H1 (cell line): ENCODE data around the gene TOR4A. TPM values are rescaled to one million over a fixed set of nuclear protein-coding genes. Genes with fewer than 3 reads are reported as not detected.
A peak's percentile ranks its signal among the peaks of the same experiment; 100 is the strongest.

ENCODE experiments used
- CTCF ChIA-PET: fragments of 300-600 bp; sonication (Branson Sonifier 250); formaldehyde crosslinking; loops from one replicate; lab custom pipeline; 2021; ENCODE audit not compliant: partially characterized antibody; lab: Charles Lee
- POLR2A ChIA-PET: fragments of 300-600 bp; sonication (Branson Sonifier 250); formaldehyde crosslinking; loops from one replicate; lab custom pipeline; 2021; ENCODE audit warnings: inconsistent platforms; ENCODE audit not compliant: partially characterized antibody; lab: Charles Lee
- DNase-seq, 2 experiments: peaks; one replicate each; pipeline versions ENCODE4 v3.0.0 to v3.0.0-alpha.2; 2010 to 2022; ENCODE audit warnings: low spot score in 2 of 2, low read depth in 1 of 2, mixed read lengths in 1 of 2
- FAIRE-seq: peaks from 2 replicates; lab custom pipeline; 2011; peaks lifted over from hg19 to GRCh38; lab: Jason Lieb, UNC
- H2AFZ ChIP-seq: 2 replicates; pipeline ENCODE4 v1.8.1; 2012; ENCODE audit warnings: low read length, inconsistent platforms
- H2AK5ac ChIP-seq: 2 replicates; pipeline ENCODE4 v1.6.1; 2013; ENCODE audit warnings: low read depth, low read length
- H2BK120ac ChIP-seq: replicated peaks from 2 replicates; pipeline ENCODE3; 2013; ENCODE audit warnings: low read depth, low read length, inconsistent platforms
- H2BK12ac ChIP-seq: 2 replicates; pipeline ENCODE4 v1.6.1; 2013; ENCODE audit warnings: low read depth, low read length
- H2BK15ac ChIP-seq: 2 replicates; pipeline ENCODE4 v1.6.1; 2013; ENCODE audit warnings: low read length
- H2BK20ac ChIP-seq: 2 replicates; pipeline ENCODE4 v1.6.1; 2013; ENCODE audit warnings: low read length
- H2BK5ac ChIP-seq: 2 replicates; pipeline ENCODE4 v1.6.1; 2013; ENCODE audit warnings: low read depth, low read length
- H3K14ac ChIP-seq: 2 replicates; pipeline ENCODE4 v1.6.1; 2013; ENCODE audit warnings: inconsistent platforms; ENCODE audit not compliant: insufficient read length
- H3K18ac ChIP-seq: 2 replicates; pipeline ENCODE4 v1.6.1; 2013; ENCODE audit warnings: low read length; ENCODE audit errors: extremely low read depth
- H3K23ac ChIP-seq: 2 replicates; pipeline ENCODE4 v1.6.1; 2013; ENCODE audit warnings: inconsistent platforms; ENCODE audit not compliant: insufficient read length
- H3K23me2 ChIP-seq: 2 replicates; pipeline ENCODE4 v1.6.1; 2013; ENCODE audit warnings: low read depth, low read length
- H3K27ac ChIP-seq: 2 replicates; pipeline ENCODE4 v1.6.1; 2011; ENCODE audit warnings: low read depth, low read length, inconsistent platforms
- H3K27me3 ChIP-seq, 4 experiments: replicated peaks in 1 of 4; 1 replicate in 1 of 4; 2 replicates in 3 of 4; pipeline versions ENCODE4 v1.6.1 to v1.8.1; 2011 to 2013; ENCODE audit warnings: low read length in 3 of 4, mild to moderate bottlenecking in 3 of 4, inconsistent platforms in 2 of 4, mixed read lengths in 2 of 4, moderate library complexity in 1 of 4; ENCODE audit not compliant: control insufficient read depth in 3 of 4, insufficient read depth in 3 of 4; ENCODE audit errors: extremely low read depth in 1 of 4
- H3K36me3 ChIP-seq, 4 experiments: 2 replicates each; pipeline versions ENCODE4 v1.6.1 to v1.8.1; 2011 to 2013; ENCODE audit warnings: mild to moderate bottlenecking in 4 of 4, low read length in 3 of 4, moderate library complexity in 2 of 4, control low read depth in 1 of 4, inconsistent platforms in 1 of 4; ENCODE audit not compliant: insufficient read depth in 4 of 4, control insufficient read depth in 2 of 4
- H3K4ac ChIP-seq: replicated peaks from 2 replicates; pipeline ENCODE3; 2013; ENCODE audit warnings: low read length, low read depth, mixed read lengths, inconsistent platforms; ENCODE audit not compliant: insufficient read length
- H3K4me1 ChIP-seq, 4 experiments: replicated peaks in 1 of 4; 1 replicate in 1 of 4; 2 replicates in 3 of 4; pipeline versions ENCODE4 v1.6.1 to v1.8.1; 2011 to 2013; ENCODE audit warnings: low read length in 3 of 4, inconsistent platforms in 2 of 4, mixed read lengths in 1 of 4; ENCODE audit not compliant: insufficient read depth in 4 of 4, control insufficient read depth in 3 of 4
- H3K4me2 ChIP-seq, 2 experiments: 2 replicates each; pipeline versions ENCODE4 v1.6.1 to v1.8.1; 2011 to 2013; ENCODE audit warnings: low read depth in 2 of 2, low read length in 2 of 2, control low read depth in 1 of 2, inconsistent platforms in 1 of 2, mild to moderate bottlenecking in 1 of 2; ENCODE audit not compliant: insufficient read depth in 1 of 2
- H3K4me3 ChIP-seq, 4 experiments: fragments of 200-600, 300-600 bp in 1 of 4; sonication (generic), shearing (Covaris generic), sonication (Bioruptor Twin) in 1 of 4; 2 replicates each; pipeline versions ENCODE4 v1.5.1 to v1.8.1; 2011 to 2016; ENCODE audit warnings: low read length in 4 of 4, low read depth in 3 of 4, control low read depth in 2 of 4, inconsistent platforms in 2 of 4, mild to moderate bottlenecking in 2 of 4, mixed read lengths in 1 of 4, moderate library complexity in 1 of 4; ENCODE audit not compliant: insufficient read depth in 2 of 4; ENCODE audit errors: extremely low read depth in 1 of 4
- H3K56ac ChIP-seq: replicated peaks from 2 replicates; pipeline ENCODE3; 2013; ENCODE audit warnings: low read depth, mild to moderate bottlenecking, mixed read lengths, low read length, inconsistent platforms; ENCODE audit not compliant: insufficient read length
- H3K79me1 ChIP-seq: 2 replicates; pipeline ENCODE4 v1.6.1; 2013; ENCODE audit warnings: low read depth, low read length, control low read depth
- H3K79me2 ChIP-seq, 2 experiments: 2 replicates each; pipeline versions ENCODE4 v1.6.1 to v1.8.1; 2012 to 2013; ENCODE audit warnings: low read length in 2 of 2, mild to moderate bottlenecking in 2 of 2, inconsistent platforms in 1 of 2; ENCODE audit not compliant: insufficient read depth in 2 of 2, control insufficient read depth in 1 of 2
- H3K9ac ChIP-seq, 4 experiments: replicated peaks in 1 of 4; 1 replicate in 1 of 4; 2 replicates in 3 of 4; pipeline versions ENCODE4 v1.6.1 to v1.8.1; 2011 to 2013; ENCODE audit warnings: low read depth in 3 of 4, low read length in 3 of 4, control low read depth in 2 of 4, mild to moderate bottlenecking in 2 of 4, moderate library complexity in 2 of 4, inconsistent platforms in 1 of 4; ENCODE audit errors: extremely low read depth in 1 of 4
- H3K9me3 ChIP-seq, 2 experiments: 2 replicates each; pipeline versions ENCODE4 v1.6.1 to v1.8.1; 2012 to 2013; ENCODE audit warnings: mild to moderate bottlenecking in 2 of 2, moderate library complexity in 2 of 2, control low read depth in 1 of 2, inconsistent platforms in 1 of 2, low read depth in 1 of 2, low read length in 1 of 2, mixed read lengths in 1 of 2; ENCODE audit not compliant: insufficient read depth in 2 of 2
- H4K20me1 ChIP-seq, 2 experiments: replicated peaks in 1 of 2; 2 replicates each; pipeline versions ENCODE3 to v1.8.1; 2011 to 2013; ENCODE audit warnings: inconsistent platforms in 2 of 2, low read length in 2 of 2, mild to moderate bottlenecking in 1 of 2; ENCODE audit not compliant: insufficient read depth in 2 of 2, control insufficient read depth in 1 of 2
- H4K5ac ChIP-seq: 2 replicates; pipeline ENCODE4 v1.6.1; 2013; ENCODE audit warnings: low read length, low read depth, mixed read lengths, inconsistent platforms; ENCODE audit not compliant: insufficient read length
- H4K8ac ChIP-seq: 2 replicates; pipeline ENCODE4 v1.8.0; 2013; ENCODE audit warnings: mild to moderate bottlenecking, moderate library complexity, low read length, inconsistent platforms; ENCODE audit not compliant: insufficient read depth; ENCODE audit errors: extremely low read depth
- H4K91ac ChIP-seq: replicated peaks from 2 replicates; pipeline ENCODE3; 2013; ENCODE audit warnings: low read length, mixed read lengths, inconsistent platforms; ENCODE audit not compliant: insufficient read length
- ATF2 ChIP-seq: IDR thresholded peaks from 2 replicates; pipeline ENCODE4 v1.6.1; 2012; ENCODE audit warnings: low read length, inconsistent platforms
- CTBP2 ChIP-seq: IDR thresholded peaks from 2 replicates; pipeline ENCODE4 v1.7.0; 2011; ENCODE audit warnings: borderline replicate concordance, mild to moderate bottlenecking, moderate library complexity, mixed read lengths, low read length; ENCODE audit not compliant: insufficient read depth, insufficient read length
- HDAC6 ChIP-seq: IDR thresholded peaks from one replicate; pipeline ENCODE4 v1.7.1; 2012; ENCODE audit warnings: low read depth, mild to moderate bottlenecking, inconsistent platforms, low read length, moderate library complexity
- KDM1A ChIP-seq: fragments of 200-600, 300-600 bp; sonication (generic); IDR thresholded peaks from 2 replicates; pipeline ENCODE4 v1.7.1; 2016; ENCODE audit warnings: mild to moderate bottlenecking, low read length, borderline replicate concordance
- POU5F1 ChIP-seq: IDR thresholded peaks from 2 replicates; pipeline ENCODE4 v1.6.1; 2011; ENCODE audit warnings: low read depth, mild to moderate bottlenecking, low read length, moderate library complexity
- RFX5 ChIP-seq: IDR thresholded peaks from 2 replicates; pipeline ENCODE4 v1.6.1; 2011; ENCODE audit warnings: low read depth, low read length, improper control_type of control experiment, borderline replicate concordance
- SIX5 ChIP-seq: IDR thresholded peaks from 2 replicates; pipeline ENCODE4 v1.6.1; 2011; ENCODE audit warnings: mild to moderate bottlenecking, low read depth, low read length
- SRF ChIP-seq: IDR thresholded peaks from 2 replicates; pipeline ENCODE4 v1.6.1; 2011; ENCODE audit warnings: mild to moderate bottlenecking, low read depth, low read length, moderate library complexity
- TAF7 ChIP-seq: optimal IDR thresholded peaks from 2 replicates; pipeline ENCODE3; 2011; ENCODE audit warnings: low read depth, mild to moderate bottlenecking, inconsistent platforms, low read length, moderate library complexity, borderline replicate concordance
- TBP ChIP-seq: IDR thresholded peaks from 2 replicates; pipeline ENCODE4 v1.6.1; 2011; ENCODE audit warnings: low read depth, low read length, improper control_type of control experiment
- TCF12 ChIP-seq: IDR thresholded peaks from 2 replicates; pipeline ENCODE4 v1.6.1; 2011; ENCODE audit warnings: low read depth, mild to moderate bottlenecking, low read length
- YY1 ChIP-seq: IDR thresholded peaks from 2 replicates; pipeline ENCODE4 v1.6.1; 2011; ENCODE audit warnings: low read depth, mild to moderate bottlenecking, low read length
- WGBS, 2 experiments: shearing (Covaris generic) in 1 of 2; methylation state at CpG; one replicate each; pipeline versions ENCODE4 v1.1.6 to v1.1.7; 2013 to 2015; ENCODE audit warnings: low lambda C conversion rate in 2 of 2, mixed read lengths in 2 of 2, inconsistent platforms in 1 of 2, low coverage in 1 of 2, missing lambda C conversion rate in 1 of 2; ENCODE audit not compliant: insufficient replicate concordance in 2 of 2, insufficient coverage in 1 of 2, insufficient read length in 1 of 2; ENCODE audit errors: extremely low coverage in 1 of 2, missing lambda C conversion rate in 1 of 2; 5-methylcytosine and 5-hydroxymethylcytosine counted together
- polyA plus RNA-seq, 7 experiments: library from polyadenylated mRNA; depleted of rRNA in 3 of 7; stranded (reverse) in 5 of 7; unstranded in 2 of 7; fragments of >200 nt in 5 of 7; fragments of 200-250 nt in 2 of 7; gene quantifications; 1 replicate in 5 of 7; 2 replicates in 1 of 7; 4 replicates in 1 of 7; pipeline versions ENCODE4 v1.2.1 to v1.2.3, GENCODE V29; 2011 to 2013; ENCODE audit warnings: missing spikeins in 2 of 7, mixed read lengths in 2 of 7
- total RNA-seq: library from RNA; stranded (reverse); fragmentation: NEBNext Ultra II Directional; extraction: Animal tissue kit (Norgen Biotek cat#: 25700); gene quantifications from 2 replicates; pipeline ENCODE4 v1.2.1, GENCODE V29; 2021

The TOR4A gene
- total and polyA plus RNA-seq, 2 of the 8 experiments (the other 6 are each of a cell fraction or from before 2014, with no cell fraction given) = 8.4 to 9.3 TPM

- H3K79me1 ChIP-seq = peaks cover 3% of the 10 kb centered on the region
- H2AFZ ChIP-seq = no peak within 1 kb of the TSS
- peak within 1 kb of the TSS; percentile 65; the same call in 1 of the 2 replicates for H2BK15ac ChIP-seq
- H3K56ac ChIP-seq = no peak within 1 kb of the TSS
- no peaks in the 10 kb centered on the region for H3K9me3 ChIP-seq
- no peak within 1 kb of the TSS; the same call in 1 of the 2 replicates for H2BK20ac ChIP-seq
- peak within 1 kb of the TSS; percentile 98; the same call in 1 of the 2 replicates for H2BK12ac ChIP-seq
- H3K9ac ChIP-seq = peak within 1 kb of the TSS; percentile 59 to 81 (median 70)
- H3K27ac ChIP-seq = 0 out of 2 replicates have a peak within 1 kb of the TSS, but pooled peaks have one; percentile 33
- peak in 1 of 2 experiments; percentile 94 for DNase-seq
- H3K23ac ChIP-seq = no peak within 1 kb of the TSS
- peaks cover 0 to 3% of the 10 kb centered on the region in 2 experiments; a peak in 1 of 4 replicates for H3K79me2 ChIP-seq
- H3K36me3 ChIP-seq = no peaks in the 10 kb centered on the region
- no peak for FAIRE-seq
- CTCF ChIA-PET = interaction anchor here (0.6 to 4.7 kb wide), 21 partner anchors 9 to 409 kb away, joined by 3 to 55 read pairs (median 4); no protein-coding TSS in a partner anchor
- H3K4me2 ChIP-seq = peak within 1 kb of the TSS; percentile 87 to 98
- no peak within 1 kb of the TSS for H2BK120ac ChIP-seq
- peak within 1 kb of the TSS; percentile 95 for H3K4ac ChIP-seq
- 1% methylated on average over 28 of the region's 60 CpGs; no CpG with 5 or more reads in 1 of the 2 experiments for whole genome bisulfite sequencing, 2 experiments
- peaks cover 3 to 56% (median 48%) of the 10 kb centered on the region in 4 experiments for H3K4me1 ChIP-seq
- H4K20me1 ChIP-seq = peaks cover 2 to 9% of the 10 kb centered on the region in 2 experiments
- H3K4me3 ChIP-seq = peak within 1 kb of the TSS; percentile 83 to 97 (median 84)
- peaks cover 0 to 17% (median 7%) of the 10 kb centered on the region in 4 experiments; a peak in 5 of 7 replicates for H3K27me3 ChIP-seq
- peak within 1 kb of the TSS; percentile 50 for H4K5ac ChIP-seq
- H3K14ac ChIP-seq = no peak within 1 kb of the TSS
- peak within 1 kb of the TSS; percentile 75; the same call in 1 of the 2 replicates for H2BK5ac ChIP-seq
- peaks cover 11% of the 10 kb centered on the region for H3K23me2 ChIP-seq
- peak within 1 kb of the TSS; percentile 77 for H4K8ac ChIP-seq
- peak within 1 kb of the TSS; percentile 89; the same call in 1 of the 2 replicates for H2AK5ac ChIP-seq
- POLR2A ChIA-PET = interaction anchor here (0.7 to 10.0 kb wide), 14 partner anchors 11 to 143 kb away, joined by 3 to 129 read pairs (median 4); partner anchors contain the start of genes NELFB and TOR4A
- peak within 1 kb of the TSS; percentile 93 for H4K91ac ChIP-seq
- H3K18ac ChIP-seq = peak within 1 kb of the TSS; percentile 80
- no peak for TF ChIP-seq ATF2
- TF ChIP-seq KDM1A = no peak
- TF ChIP-seq CTBP2 = no peak
- TF ChIP-seq SIX5 = no peak
- no peak for TF ChIP-seq TCF12
- TF ChIP-seq TBP = peak; percentile 91
- no peak for TF ChIP-seq HDAC6
- peak; percentile 77; the same call in 1 of the 2 replicates for TF ChIP-seq POU5F1
- TF ChIP-seq TAF7 = peak; percentile 70
- no peak for TF ChIP-seq YY1
- TF ChIP-seq RFX5 = no peak
- no peak for TF ChIP-seq SRF
These were observed 24.6 kb downstream of the TOR4A start, which contains the start of gene NRARP for GRCh38 chr9:137302118-137302448. Gene NRARP, minus strand, starts transcription at chr9:137302271. Its CDS starts 343 bp downstream, at chr9:137301928.
